ENCODE measurements around the gene OR5H1.
"Not testable (repeated sequence)": the region's sequence is repeated elsewhere in the genome, so short reads cannot be mapped to it uniquely, and the experiment has no call there.

Gene OR5H1

DNA sequence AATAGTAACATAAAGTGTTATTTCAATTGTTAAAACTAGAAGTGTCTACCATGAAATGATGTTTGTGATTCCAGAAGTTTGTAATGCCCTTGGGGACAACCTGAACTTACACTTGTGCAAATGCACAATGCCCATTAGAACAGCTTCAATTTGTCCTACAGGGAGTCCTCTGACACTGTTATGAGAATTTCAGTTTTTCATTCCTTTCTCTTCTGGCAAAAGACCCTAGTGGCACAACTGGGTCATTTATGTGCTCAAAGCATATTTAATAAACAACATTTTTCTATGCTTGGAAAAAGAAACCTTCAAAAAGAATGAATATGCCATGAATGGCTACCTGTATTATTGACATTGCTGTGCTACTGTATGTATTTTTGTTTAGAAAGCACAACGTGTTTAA is at the start of gene OR5H1:
TSS of gene OR5H1 (plus strand) at position 301 of the 400 bp plus-strand sequence. CDS start 1,977 bp downstream, outside the sequence.
- DNase-seq (ENCODE audit: low spot score): no peak

GRCh38 chr3:98086873-98087272 is 43.6 kb upstream of the OR5H1 start, which contains the start of gene OR5AC2:
Gene OR5AC2, plus strand, starts transcription at chr3:98087173. Its CDS starts 0 bp downstream, at chr3:98087173.
- no peak for DNase-seq (ENCODE audit: low spot score)

DNA sequence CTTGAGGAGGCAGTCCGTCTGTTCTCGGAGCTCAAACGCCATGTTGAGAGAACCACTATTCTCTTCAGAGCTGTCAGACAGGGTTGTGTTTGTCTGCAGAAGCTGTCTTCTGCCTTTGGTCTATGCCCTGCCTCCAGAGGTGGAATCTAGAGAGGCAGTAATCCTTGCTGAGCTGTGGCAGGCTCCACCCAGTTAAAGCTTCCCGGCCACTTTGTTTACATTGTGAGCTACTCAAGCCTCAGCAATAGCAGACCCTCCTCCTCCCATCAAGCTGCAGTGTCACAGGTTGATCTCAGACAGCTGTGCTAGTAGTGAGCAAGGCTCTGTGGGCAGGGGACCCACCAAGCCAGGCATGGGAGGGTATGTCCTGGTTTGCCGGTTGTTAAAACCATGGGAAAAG is 34.6 kb upstream of the OR5H1 start:
- DNase-seq (ENCODE audit: low spot score): no peak

- DNase-seq (ENCODE audit: low spot score): no peak
Measured at GRCh38 chr3:98099848-98100247, 30.7 kb upstream of the OR5H1 start.

- no peak for DNase-seq (ENCODE audit: low spot score)
Measured at GRCh38 chr3:98108162-98108561, 22.4 kb upstream of the OR5H1 start.

DNA sequence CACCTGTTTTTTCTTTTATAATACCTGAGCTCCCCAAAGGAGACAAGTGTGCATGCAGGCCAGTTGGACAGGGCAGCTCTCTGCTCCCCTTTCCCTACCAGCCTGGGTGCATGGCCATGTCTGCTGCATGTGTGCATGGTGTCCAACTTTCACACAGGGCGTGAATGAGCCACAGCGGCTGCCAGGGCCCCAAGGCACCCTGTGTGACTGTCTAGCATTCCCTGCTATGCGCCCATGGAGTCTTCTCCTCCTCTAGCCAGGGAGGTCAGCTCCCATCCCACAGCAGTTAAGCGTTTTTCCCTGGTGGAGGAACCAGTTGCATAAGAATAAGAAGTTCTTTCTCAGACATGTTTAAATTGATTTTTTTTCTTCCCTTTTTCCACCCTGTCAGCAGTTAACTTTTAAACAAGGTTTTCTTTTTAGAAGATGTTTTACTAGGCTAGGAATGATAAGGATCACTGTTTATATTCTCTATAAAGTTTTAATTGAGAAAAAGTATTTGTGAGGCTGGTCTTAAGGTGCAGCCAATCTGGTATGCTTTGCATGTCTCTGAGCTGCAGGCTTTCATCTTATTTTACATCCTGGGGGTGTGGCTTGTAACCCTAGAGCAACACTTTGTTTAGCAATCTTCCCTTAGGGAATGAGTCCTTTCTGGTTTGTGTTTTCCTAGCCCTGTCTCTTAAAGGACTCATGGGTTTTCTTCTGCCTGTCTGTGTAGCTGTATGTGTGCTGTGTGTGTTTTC is 20.5 kb upstream of the OR5H1 start:
- DNase-seq (ENCODE audit: low spot score): no peak

GRCh38 chr3:98110550-98110908 is 20.0 kb upstream of the OR5H1 start:
- DNase-seq (ENCODE audit: low spot score): no peak

- DNase-seq (ENCODE audit: low spot score): no peak
Measured at GRCh38 chr3:98114264-98114663, 16.3 kb upstream of the OR5H1 start.

DNA sequence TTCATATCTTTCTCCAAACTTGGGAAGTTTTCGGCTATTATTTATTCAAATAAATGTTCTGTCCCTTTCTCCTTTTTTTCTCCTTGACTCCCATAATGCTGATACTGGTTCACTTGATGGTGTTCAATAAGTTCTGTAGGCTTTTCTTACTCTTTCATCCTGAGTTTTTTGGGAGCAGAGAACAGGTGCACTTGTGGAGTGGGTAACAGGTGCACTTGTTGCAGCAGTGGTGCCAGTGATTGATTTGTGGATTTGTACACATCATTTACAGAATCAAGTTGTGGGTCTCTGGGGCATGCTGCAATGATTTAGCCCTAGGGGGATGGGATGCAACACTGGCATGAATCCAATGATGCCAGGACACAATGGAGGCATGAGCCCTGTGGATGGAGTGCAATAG is 14.8 kb upstream of the OR5H1 start:
- DNase-seq (ENCODE audit: low spot score): no peak

GRCh38 chr3:98136631-98137030 is 6.1 kb downstream of the OR5H1 start:
- no peak for DNase-seq (ENCODE audit: low spot score)

- DNase-seq (ENCODE audit: low spot score): not testable (repeated sequence)
Measured at GRCh38 chr3:98137826-98138557, 7.5 kb downstream of the OR5H1 start.

- no peak for DNase-seq (ENCODE audit: low spot score)
Measured at GRCh38 chr3:98140531-98140930, 10.0 kb downstream of the OR5H1 start.

DNA sequence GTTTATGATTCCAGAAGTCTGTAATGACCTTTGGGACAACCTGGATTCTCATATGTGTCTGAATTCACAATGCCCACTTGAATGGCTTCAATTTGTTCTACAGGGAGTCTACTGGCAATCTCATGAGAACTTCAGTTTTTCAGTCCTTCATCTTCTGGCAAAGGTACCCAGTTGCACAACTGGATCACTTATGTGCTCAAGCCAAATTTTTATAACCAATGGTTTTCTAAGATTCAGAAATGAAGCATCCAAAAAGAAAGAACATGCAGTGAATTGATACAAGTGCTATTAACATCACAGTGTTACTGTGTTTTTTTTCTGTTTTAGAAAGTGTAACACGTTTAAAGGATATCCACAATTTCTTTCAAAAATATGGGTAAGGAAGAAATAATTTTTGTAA is 16.7 kb downstream of the OR5H1 start, which contains the start of gene OR5H14:
TSS of gene OR5H14 (plus strand) at position 301 of the 400 bp plus-strand sequence. CDS start 1,907 bp downstream, outside the sequence.
- DNase-seq (ENCODE audit: low spot score): no peak

GRCh38 chr3:98148751-98149150 is 18.2 kb downstream of the OR5H1 start:
- DNase-seq (ENCODE audit: low spot score): no peak

GRCh38 chr3:98149456-98149855 is 18.9 kb downstream of the OR5H1 start:
- DNase-seq (ENCODE audit: low spot score): not testable (repeated sequence)

GRCh38 chr3:98151241-98151640 is 20.7 kb downstream of the OR5H1 start:
- no peak for DNase-seq (ENCODE audit: low spot score)

GRCh38 chr3:98166396-98166795 is 35.9 kb downstream of the OR5H1 start, which contains the start of gene OR5H15:
Gene OR5H15, plus strand, starts transcription at chr3:98166696. Its CDS starts 2,004 bp downstream, at chr3:98168700.
- DNase-seq (ENCODE audit: low spot score): no peak

GRCh38 chr3:98171071-98171470 is 40.5 kb downstream of the OR5H1 start:
- DNase-seq (ENCODE audit: low spot score): no peak

- DNase-seq (ENCODE audit: low spot score): no peak
Measured at GRCh38 chr3:98172621-98173020, 42.1 kb downstream of the OR5H1 start.

DNA sequence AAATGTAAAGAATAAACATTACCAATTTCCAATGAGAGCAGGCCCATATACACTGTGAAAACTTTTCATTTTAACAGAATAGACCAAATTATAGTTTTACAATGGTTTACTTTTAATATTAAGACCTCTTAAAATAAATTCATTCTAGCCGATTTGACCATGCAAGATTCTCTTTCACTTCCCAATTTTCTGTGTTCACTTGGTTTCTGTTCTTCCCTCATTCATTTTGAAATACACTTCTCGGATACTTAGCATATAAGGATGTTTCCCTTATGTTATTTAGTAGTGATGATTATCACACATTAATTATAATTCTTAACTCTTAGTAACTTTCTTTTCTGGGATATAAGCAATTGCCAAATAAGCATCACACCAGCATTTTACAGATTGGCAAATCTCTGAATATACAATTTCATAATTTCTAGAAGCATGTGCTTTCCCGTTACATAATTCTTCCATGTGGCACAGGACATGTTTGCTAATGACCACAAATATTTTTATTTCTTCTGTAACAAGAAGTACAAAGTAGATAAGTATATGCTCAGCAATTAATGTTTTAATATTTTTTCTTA is 49.9 kb downstream of the OR5H1 start:
- DNase-seq (ENCODE audit: low spot score): no peak

- DNase-seq (ENCODE audit: low spot score): no peak
Measured at GRCh38 chr3:98182196-98182595, 51.7 kb downstream of the OR5H1 start.

- DNase-seq (ENCODE audit: low spot score): no peak
Measured at GRCh38 chr3:98185180-98185579, 54.7 kb downstream of the OR5H1 start.
